Measurements from ENCODE around the gene COMT. TPM values are rescaled to one million over a fixed set of nuclear protein-coding genes. Genes with fewer than 3 reads are reported as not detected.

The COMT gene
- total and polyA plus RNA-seq, 2 of the 4 experiments (the other 2 are of a cell fraction): 202 to 347 TPM

- Histone ChIP-seq H2BK120ac (ENCODE audit: low read depth, low read length) (no peak overlapping the region), H4K5ac (ENCODE audit: low read depth, low read length) (no peak overlapping the region), H3K36me3 (ENCODE audit: control insufficient read depth, insufficient read depth, low read length) (peaks cover 29% of the 10 kb centered on the region), H2AFZ (replicated peaks; ENCODE audit: low read length, poor library complexity) (no peak overlapping the region), H2AK5ac (ENCODE audit: low read depth, low read length) (no peak overlapping the region), H2BK5ac (ENCODE audit: low read depth, low read length, poor library complexity, severe bottlenecking) (no peak overlapping the region), H3K9me1 (ENCODE audit: insufficient read depth, low read length) (peaks cover 6% of the 10 kb centered on the region; the same call in 1 of the 2 replicates), H3K9ac (ENCODE audit: low read depth, low read length) (no peak overlapping the region), H4K91ac (ENCODE audit: insufficient read depth, low read depth, low read length) (no peak overlapping the region), H3K23ac (ENCODE audit: low read depth, low read length) (no peak overlapping the region), H3K79me1 (ENCODE audit: low read depth in 1 of 2, low read length in 2 of 2) (peaks cover 0 to 7% of the 10 kb centered on the region in 2 experiments; a peak in 2 of 4 replicates), H4K8ac (ENCODE audit: low read depth in 2 of 2, low read length in 2 of 2) (no peak overlapping the region), H3K27ac (ENCODE audit: insufficient read depth, low read length) (no peak overlapping the region), H3K9me3 (ENCODE audit: control insufficient read depth, insufficient read depth, low read length) (no peaks in the 10 kb centered on the region; the same call in 1 of the 2 replicates), H4K20me1 (ENCODE audit: insufficient read depth, low read length) (no peaks in the 10 kb centered on the region), H2BK20ac (ENCODE audit: low read depth, low read length) (no peak overlapping the region), H3K56ac (ENCODE audit: extremely low read depth, insufficient read depth, low read length) (no peak overlapping the region), H3K4ac (ENCODE audit: low read depth, low read length) (no peak overlapping the region), H3K18ac (ENCODE audit: low read depth, low read length) (no peak overlapping the region), H3K14ac (replicated peaks; ENCODE audit: low read depth, low read length) (no peak overlapping the region), H3K4me3 (ENCODE audit: insufficient read depth, low read depth, low read length) (no peak overlapping the region), H2BK15ac (ENCODE audit: low read depth, low read length) (no peak overlapping the region), H3K4me1 (ENCODE audit: control insufficient read depth, insufficient read depth, low read length) (peaks cover 2% of the 10 kb centered on the region), H3K27me3 (ENCODE audit: control insufficient read depth, insufficient read depth, low read length) (no peaks in the 10 kb centered on the region), H2AK9ac (replicated peaks; ENCODE audit: low read depth, low read length, poor library complexity) (no peak overlapping the region), H3K4me2 (ENCODE audit: low read depth, low read length) (no peak overlapping the region)
- WGBS, 2 experiments (ENCODE audit: extremely low coverage in 2 of 2, insufficient read length in 1 of 2): 86% methylated on average over 6 of the region's 12 CpGs; no CpG with 5 or more reads in 1 of the 2 experiments
- intact Hi-C loops (cut with micrococcal nuclease): no loop called here
- CTCF ChIA-PET: interaction anchor here (2.0 kb wide), 1 partner anchor 181 kb away, joined by 27 read pairs; no protein-coding TSS in a partner anchor
- in situ Hi-C loops (cut with MboI; ENCODE audit: low sequenced_read_pairs): loop anchor here (5.0 kb wide), 1 partner anchor 179 kb away; no protein-coding TSS in a partner anchor
- no TSS peak for BruUV-seq (replicated peaks)
- ATAC-seq (ENCODE audit: low read depth) (no peak), DNase-seq (no peak)
- dilution Hi-C loops (cut with HindIII; ENCODE audit: low sequenced_read_pairs, unreplicated experiment): no loop called here
- POLR2A ChIA-PET (ENCODE audit: unreplicated experiment): no interaction called here
- TF ChIP-seq MAFK (IDR thresholded peaks at IDR 0.05; ENCODE audit: low read depth, low read length) (no peak), CTCF (conservative IDR thresholded peaks at IDR 0.05; ENCODE audit: low read depth, low read length) (no peak), RAD21 (IDR thresholded peaks at IDR 0.05; ENCODE audit: low read length) (no peak), CHD1 (IDR thresholded peaks at IDR 0.05; ENCODE audit: low read depth, low read length) (no peak), RCOR1 (IDR thresholded peaks at IDR 0.05; ENCODE audit: insufficient replicate concordance, low read length) (no peak), USF2 (IDR thresholded peaks at IDR 0.05; ENCODE audit: low read depth, low read length) (no peak), FOS (IDR thresholded peaks at IDR 0.05; ENCODE audit: low read depth, low read length) (no peak), CEBPB (IDR thresholded peaks at IDR 0.05; ENCODE audit: low read depth, low read length) (no peak), RFX5 (IDR thresholded peaks at IDR 0.05; ENCODE audit: low read depth, low read length) (no peak), POLR2A (IDR thresholded peaks at IDR 0.05; ENCODE audit: low read depth, low read length) (no peak), MXI1 (IDR thresholded peaks at IDR 0.05; ENCODE audit: borderline replicate concordance, low read depth, low read length) (no peak), ELK1 (IDR thresholded peaks at IDR 0.05; ENCODE audit: borderline replicate concordance, low read depth, low read length) (no peak), NFE2L2 (IDR thresholded peaks at IDR 0.05; ENCODE audit: low read depth, low read length) (no peak), SMC3 (IDR thresholded peaks at IDR 0.05; ENCODE audit: low read depth, low read length) (no peak), BHLHE40 (IDR thresholded peaks at IDR 0.05; ENCODE audit: low read depth, low read length) (no peak)
These were observed 29.9 kb upstream of the COMT start for GRCh38 chr22:19911540-19912270.
